Muscle layer of colon (tissue), 2 donors: ENCODE results near the gene HDAC9.

ENCODE experiments used
- H3K27ac ChIP-seq: one replicate; pipeline ENCODE4 v1.7.0; 2013; ENCODE audit warnings: low read depth, mild to moderate bottlenecking, low read length, moderate library complexity
- H3K27me3 ChIP-seq, 2 donors: one replicate each; pipeline ENCODE4 v1.7.0; 2013; ENCODE audit warnings: low read length in 2 of 2, mild to moderate bottlenecking in 2 of 2; ENCODE audit not compliant: insufficient read depth in 2 of 2, control insufficient read depth in 1 of 2
- H3K36me3 ChIP-seq: one replicate; pipeline ENCODE4 v1.7.0; 2013; ENCODE audit warnings: mild to moderate bottlenecking, low read length; ENCODE audit not compliant: insufficient read depth
- H3K4me1 ChIP-seq: one replicate; pipeline ENCODE4 v1.7.0; 2013; ENCODE audit warnings: mild to moderate bottlenecking, low read length; ENCODE audit not compliant: insufficient read depth
- H3K4me3 ChIP-seq, 2 donors: one replicate each; pipeline ENCODE4 v1.7.0; 2013; ENCODE audit warnings: low read length in 2 of 2, low read depth in 1 of 2, mild to moderate bottlenecking in 1 of 2, moderate library complexity in 1 of 2
- H3K9ac ChIP-seq: one replicate; pipeline ENCODE4 v1.7.0; 2013; ENCODE audit warnings: low read length
- H3K9me3 ChIP-seq: one replicate; pipeline ENCODE4 v1.7.0; 2013; ENCODE audit warnings: mild to moderate bottlenecking, low read length
- donor health status: abdominal sarcoma.
- donor health status: Adenocarcinoma of cecum.

HDAC9 gene

GRCh38 chr7:18835001-18835690 is 339.6 kb downstream of the HDAC9 start:
- no peak overlapping the region for H3K9ac ChIP-seq
- no peak overlapping the region for H3K27ac ChIP-seq
- no peaks in the 10 kb centered on the region for H3K36me3 ChIP-seq
- H3K9me3 ChIP-seq: no peaks in the 10 kb centered on the region
- H3K4me3 ChIP-seq: no peak overlapping the region
- no peaks in the 10 kb centered on the region for H3K27me3 ChIP-seq
- H3K4me1 ChIP-seq: peaks cover 2% of the 10 kb centered on the region

GRCh38 chr7:18843979-18844378 is 348.4 kb downstream of the HDAC9 start:
- Histone ChIP-seq H3K4me3 (no peak overlapping the region), H3K27ac (no peak overlapping the region), H3K27me3 (no peaks in the 10 kb centered on the region)

GRCh38 chr7:18844735-18845134 is 349.2 kb downstream of the HDAC9 start:
- H3K27me3 ChIP-seq: no peaks in the 10 kb centered on the region
- H3K4me3 ChIP-seq: no peak overlapping the region
- no peak overlapping the region for H3K27ac ChIP-seq
- H3K9ac ChIP-seq: no peak overlapping the region
- no peaks in the 10 kb centered on the region for H3K36me3 ChIP-seq
- H3K4me1 ChIP-seq: peaks cover 5% of the 10 kb centered on the region
- no peaks in the 10 kb centered on the region for H3K9me3 ChIP-seq

More at GRCh38 chr7:18843979-18844378, 348.4 kb downstream of the HDAC9 start:
- no peaks in the 10 kb centered on the region for H3K9me3 ChIP-seq
- no peak overlapping the region for H3K9ac ChIP-seq
- H3K36me3 ChIP-seq: no peaks in the 10 kb centered on the region
- H3K4me1 ChIP-seq: peaks cover 5% of the 10 kb centered on the region

- H3K27me3 ChIP-seq: no peaks in the 10 kb centered on the region
- no peak overlapping the region for H3K27ac ChIP-seq
- no peaks in the 10 kb centered on the region for H3K36me3 ChIP-seq
- H3K9me3 ChIP-seq: no peaks in the 10 kb centered on the region
- H3K4me1 ChIP-seq: peaks cover 5% of the 10 kb centered on the region
- H3K4me3 ChIP-seq: no peak overlapping the region
- H3K9ac ChIP-seq: no peak overlapping the region
Measured at GRCh38 chr7:18845700-18846099, 350.2 kb downstream of the HDAC9 start.

- Histone ChIP-seq H3K9ac (no peak overlapping the region), H3K4me3 (no peak overlapping the region), H3K36me3 (no peaks in the 10 kb centered on the region)
Measured at GRCh38 chr7:18846765-18847215, 351.2 kb downstream of the HDAC9 start.

GRCh38 chr7:18849130-18849529 is 353.6 kb downstream of the HDAC9 start:
- no peak overlapping the region for H3K4me3 ChIP-seq
- no peaks in the 10 kb centered on the region for H3K36me3 ChIP-seq
- H3K4me1 ChIP-seq: peaks cover 5% of the 10 kb centered on the region
- H3K27me3 ChIP-seq: no peaks in the 10 kb centered on the region
- no peak overlapping the region for H3K9ac ChIP-seq
- H3K27ac ChIP-seq: no peak overlapping the region
- no peaks in the 10 kb centered on the region for H3K9me3 ChIP-seq

More at GRCh38 chr7:18846765-18847215, 351.2 kb downstream of the HDAC9 start:
- H3K27ac ChIP-seq: no peak overlapping the region
- H3K9me3 ChIP-seq: no peaks in the 10 kb centered on the region
- H3K27me3 ChIP-seq: no peaks in the 10 kb centered on the region
- peaks cover 5% of the 10 kb centered on the region for H3K4me1 ChIP-seq

GRCh38 chr7:18855796-18856195 is 360.2 kb downstream of the HDAC9 start:
- Histone ChIP-seq H3K27me3 (no peaks in the 10 kb centered on the region), H3K9ac (no peak overlapping the region), H3K27ac (no peak overlapping the region), H3K4me3 (no peak overlapping the region), H3K9me3 (no peaks in the 10 kb centered on the region), H3K4me1 (no peaks in the 10 kb centered on the region), H3K36me3 (no peaks in the 10 kb centered on the region)

- Histone ChIP-seq H3K27ac (no peak overlapping the region), H3K9ac (no peak overlapping the region), H3K4me1 (no peaks in the 10 kb centered on the region), H3K4me3 (no peak overlapping the region), H3K27me3 (no peaks in the 10 kb centered on the region), H3K9me3 (no peaks in the 10 kb centered on the region), H3K36me3 (no peaks in the 10 kb centered on the region)
Measured at GRCh38 chr7:18858232-18858631, 362.7 kb downstream of the HDAC9 start.

- no peak overlapping the region for H3K9ac ChIP-seq
- no peaks in the 10 kb centered on the region for H3K36me3 ChIP-seq
- H3K9me3 ChIP-seq: no peaks in the 10 kb centered on the region
- no peaks in the 10 kb centered on the region for H3K4me1 ChIP-seq
- no peak overlapping the region for H3K4me3 ChIP-seq
- H3K27me3 ChIP-seq: no peaks in the 10 kb centered on the region
- H3K27ac ChIP-seq: no peak overlapping the region
Measured at GRCh38 chr7:18859318-18859717, 363.8 kb downstream of the HDAC9 start.

- H3K27ac ChIP-seq: no peak overlapping the region
- no peak overlapping the region for H3K4me3 ChIP-seq
- no peaks in the 10 kb centered on the region for H3K4me1 ChIP-seq
- no peak overlapping the region for H3K9ac ChIP-seq
- no peaks in the 10 kb centered on the region for H3K36me3 ChIP-seq
- no peaks in the 10 kb centered on the region for H3K27me3 ChIP-seq
- H3K9me3 ChIP-seq: no peaks in the 10 kb centered on the region
Measured at GRCh38 chr7:18860221-18860620, 364.7 kb downstream of the HDAC9 start.

- Histone ChIP-seq H3K4me3 (no peak overlapping the region), H3K9me3 (no peaks in the 10 kb centered on the region), H3K27ac (no peak overlapping the region), H3K36me3 (no peaks in the 10 kb centered on the region), H3K4me1 (no peaks in the 10 kb centered on the region), H3K9ac (no peak overlapping the region), H3K27me3 (no peaks in the 10 kb centered on the region)
Measured at GRCh38 chr7:18861514-18862118, 366.1 kb downstream of the HDAC9 start.

- no peaks in the 10 kb centered on the region for H3K36me3 ChIP-seq
Measured at GRCh38 chr7:18864967-18865366, 369.4 kb downstream of the HDAC9 start.

More at GRCh38 chr7:18864967-18865366, 369.4 kb downstream of the HDAC9 start:
- Histone ChIP-seq H3K9ac (no peak overlapping the region), H3K4me1 (no peaks in the 10 kb centered on the region), H3K27me3 (no peaks in the 10 kb centered on the region), H3K9me3 (no peaks in the 10 kb centered on the region), H3K27ac (no peak overlapping the region), H3K4me3 (no peak overlapping the region)
